SK-N-SH treated with all-trans-retinoic acid at 6 μM for 48 hours (cell line): ENCODE measurements around the gene CPNE2.
"Not testable (repeated sequence)": the region's sequence is repeated elsewhere in the genome, so short reads cannot be mapped to it uniquely, and the experiment has no call there.

Source experiments
- ATAC-seq: fragments of 200-7000 bp; cut with Tn5 transposase; 3 replicates; pipeline ENCODE4 v1.9.1; 2020; ENCODE audit warnings: mild to moderate bottlenecking, moderate library complexity
- ARNTL ChIP-seq: fragments of 450-650 bp; formaldehyde crosslinking; IDR thresholded peaks from 2 replicates; pipeline ENCODE4 v1.5.0; 2020; ENCODE audit warnings: low read depth, mild to moderate bottlenecking, moderate library complexity, borderline replicate concordance
- BACH2 ChIP-seq: fragments of 250-450 bp; sonication (Bioruptor Pico); IDR thresholded peaks from 2 replicates; pipeline ENCODE4 v1.9.0; 2021; ENCODE audit warnings: mild to moderate bottlenecking, borderline replicate concordance
- CSDC2 ChIP-seq: fragments of 250-450 bp; sonication (Bioruptor Pico); IDR thresholded peaks from 2 replicates; pipeline ENCODE4 v1.5.0; 2020; ENCODE audit warnings: mild to moderate bottlenecking, moderate library complexity
- GLIS3 ChIP-seq: fragments of 250-450 bp; sonication (Bioruptor Pico); IDR thresholded peaks from 2 replicates; pipeline ENCODE4 v1.5.0; 2020; ENCODE audit warnings: mild to moderate bottlenecking, moderate library complexity
- ISL1 ChIP-seq: fragments of 250-450 bp; sonication (Bioruptor Pico); IDR thresholded peaks from 2 replicates; pipeline ENCODE4 v2.1.2; 2022; ENCODE audit warnings: mild to moderate bottlenecking, moderate library complexity
- OSR1 ChIP-seq: fragments of 250-450 bp; sonication (Bioruptor Pico); IDR thresholded peaks from 2 replicates; pipeline ENCODE4 v1.8.0; 2022; ENCODE audit warnings: moderate library complexity, mild to moderate bottlenecking, inconsistent platforms
- PATZ1 ChIP-seq: fragments of 250-450 bp; sonication (Bioruptor Pico); IDR thresholded peaks from 2 replicates; pipeline ENCODE4 v1.8.0; 2020; ENCODE audit warnings: mild to moderate bottlenecking, moderate library complexity, borderline replicate concordance
- PPARA ChIP-seq: fragments of 250-450 bp; sonication (Bioruptor Pico); IDR thresholded peaks from 2 replicates; pipeline ENCODE4 v1.5.0; 2020; ENCODE audit warnings: mild to moderate bottlenecking, borderline replicate concordance
- RARB ChIP-seq: fragments of 250-450 bp; sonication (Bioruptor Pico); IDR thresholded peaks from 2 replicates; pipeline ENCODE4 v1.8.0; 2021; ENCODE audit warnings: mild to moderate bottlenecking, moderate library complexity
- SNAI2 ChIP-seq: fragments of 250-450 bp; sonication (Bioruptor Pico); IDR thresholded peaks from 2 replicates; pipeline ENCODE4 v1.5.0; 2020; ENCODE audit warnings: mild to moderate bottlenecking, moderate library complexity
- TCF4 ChIP-seq: fragments of 250-450 bp; sonication (Bioruptor Pico); IDR thresholded peaks from 2 replicates; pipeline ENCODE4 v1.8.0; 2021; ENCODE audit warnings: mild to moderate bottlenecking, moderate library complexity, borderline replicate concordance
- TOX ChIP-seq: fragments of 250-450 bp; sonication (Bioruptor Pico); IDR thresholded peaks from 2 replicates; pipeline ENCODE4 v1.8.0; 2021; ENCODE audit warnings: mild to moderate bottlenecking, moderate library complexity, borderline replicate concordance
- ZC3H10 ChIP-seq: fragments of 250-450 bp; sonication (Bioruptor Pico); IDR thresholded peaks from 2 replicates; pipeline ENCODE4 v1.5.1; 2021; ENCODE audit warnings: mild to moderate bottlenecking, moderate library complexity
- ZFP3 ChIP-seq: fragments of 250-450 bp; sonication (Bioruptor Pico); IDR thresholded peaks from 2 replicates; pipeline ENCODE4 v1.5.0; 2020; ENCODE audit warnings: mild to moderate bottlenecking, moderate library complexity
- ZFP30 ChIP-seq: fragments of 450-650 bp; formaldehyde crosslinking; IDR thresholded peaks from 2 replicates; pipeline ENCODE4 v1.5.0; 2022; ENCODE audit warnings: mild to moderate bottlenecking, moderate library complexity
- ZNF565 ChIP-seq: fragments of 450-650 bp; formaldehyde crosslinking; conservative IDR thresholded peaks from 2 replicates; pipeline ENCODE4 v1.5.0; 2020; ENCODE audit warnings: low read depth, mild to moderate bottlenecking, moderate library complexity
- ZNF70 ChIP-seq: fragments of 450-650 bp; formaldehyde crosslinking; IDR thresholded peaks from 2 replicates; pipeline ENCODE4 v1.5.0; 2020; ENCODE audit warnings: mild to moderate bottlenecking, moderate library complexity
- ZNF8 ChIP-seq: fragments of 450-650 bp; formaldehyde crosslinking; IDR thresholded peaks from 2 replicates; pipeline ENCODE4 v1.5.0; 2020; ENCODE audit warnings: mild to moderate bottlenecking, moderate library complexity
- TF ChIP-seq, protein P1 (sequence below): fragments of 250-450 bp; sonication (Bioruptor Pico); IDR thresholded peaks from 2 replicates; pipeline ENCODE4 v1.8.0; 2021; ENCODE audit warnings: low read depth, mild to moderate bottlenecking, moderate library complexity, borderline replicate concordance
- TF ChIP-seq, protein P2 (sequence below): fragments of 250-450 bp; sonication (Bioruptor Pico); IDR thresholded peaks from 2 replicates; pipeline ENCODE4 v1.5.0; 2020; ENCODE audit warnings: mild to moderate bottlenecking, moderate library complexity

The CPNE2 gene

GRCh38 chr16:57188711-57189002, 96.3 kb downstream of the CPNE2 start:
- no peak for TF ChIP-seq TOX (CRISPR knock-in tag)
- TF ChIP-seq ISL1 (CRISPR knock-in tag) = no peak
- no peak for TF ChIP-seq OSR1 (CRISPR knock-in tag)
- TF ChIP-seq TCF4 (CRISPR knock-in tag) = no peak
- TF ChIP-seq ZNF565 = no peak
- no peak for TF ChIP-seq CSDC2 (CRISPR knock-in tag)
- no peak for TF ChIP-seq RARB (CRISPR knock-in tag)
- TF ChIP-seq PATZ1 = no peak
- TF ChIP-seq PPARA (CRISPR knock-in tag) = no peak
- TF ChIP-seq, protein P1, sequence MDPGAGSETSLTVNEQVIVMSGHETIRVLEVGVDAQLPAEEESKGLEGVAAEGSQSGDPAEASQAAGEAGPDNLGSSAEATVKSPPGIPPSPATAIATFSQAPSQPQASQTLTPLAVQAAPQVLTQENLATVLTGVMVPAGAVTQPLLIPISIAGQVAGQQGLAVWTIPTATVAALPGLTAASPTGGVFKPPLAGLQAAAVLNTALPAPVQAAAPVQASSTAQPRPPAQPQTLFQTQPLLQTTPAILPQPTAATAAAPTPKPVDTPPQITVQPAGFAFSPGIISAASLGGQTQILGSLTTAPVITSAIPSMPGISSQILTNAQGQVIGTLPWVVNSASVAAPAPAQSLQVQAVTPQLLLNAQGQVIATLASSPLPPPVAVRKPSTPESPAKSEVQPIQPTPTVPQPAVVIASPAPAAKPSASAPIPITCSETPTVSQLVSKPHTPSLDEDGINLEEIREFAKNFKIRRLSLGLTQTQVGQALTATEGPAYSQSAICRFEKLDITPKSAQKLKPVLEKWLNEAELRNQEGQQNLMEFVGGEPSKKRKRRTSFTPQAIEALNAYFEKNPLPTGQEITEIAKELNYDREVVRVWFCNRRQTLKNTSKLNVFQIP (CRISPR knock-in tag) = no peak
- no peak for TF ChIP-seq ZC3H10 (CRISPR knock-in tag)
- no peak for TF ChIP-seq ZFP30 (CRISPR knock-in tag)
- TF ChIP-seq ARNTL = no peak
- TF ChIP-seq ZNF70 (CRISPR knock-in tag) = no peak
- ATAC-seq = no peak

DNA sequence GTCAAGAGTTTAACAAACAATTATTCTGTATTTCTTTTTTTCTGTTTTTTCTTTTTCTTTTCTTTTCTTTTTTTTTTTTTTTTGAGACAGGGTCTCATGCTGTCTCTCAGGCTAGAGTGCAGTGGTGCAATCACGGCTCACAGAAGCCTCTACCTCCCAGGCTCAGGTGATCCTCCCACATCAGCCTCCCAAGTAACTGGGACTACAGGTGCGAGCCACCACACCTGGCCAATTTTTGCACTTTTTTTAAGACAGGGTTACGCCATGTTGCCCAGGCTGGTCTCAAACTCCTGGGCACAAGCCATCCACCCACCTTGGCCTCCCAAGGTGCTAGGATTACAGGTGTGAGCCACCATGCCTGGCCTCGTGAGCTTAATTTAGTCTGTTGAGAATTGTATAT, 97.1 kb downstream of the CPNE2 start:
- ATAC-seq = not testable (repeated sequence)

GRCh38 chr16:57190136-57190535, 97.8 kb downstream of the CPNE2 start:
- ATAC-seq = no peak
- TF ChIP-seq SNAI2 (CRISPR knock-in tag) (no peak), ZNF8 (CRISPR knock-in tag) (no peak), TCF4 (CRISPR knock-in tag) (no peak), TOX (CRISPR knock-in tag) (no peak), CSDC2 (CRISPR knock-in tag) (no peak), ZNF70 (CRISPR knock-in tag) (no peak), PATZ1 (no peak), GLIS3 (CRISPR knock-in tag) (no peak), ISL1 (CRISPR knock-in tag) (no peak), ZNF565 (no peak), ARNTL (no peak), RARB (CRISPR knock-in tag) (no peak), ZC3H10 (CRISPR knock-in tag) (no peak)
- TF ChIP-seq, protein P2, sequence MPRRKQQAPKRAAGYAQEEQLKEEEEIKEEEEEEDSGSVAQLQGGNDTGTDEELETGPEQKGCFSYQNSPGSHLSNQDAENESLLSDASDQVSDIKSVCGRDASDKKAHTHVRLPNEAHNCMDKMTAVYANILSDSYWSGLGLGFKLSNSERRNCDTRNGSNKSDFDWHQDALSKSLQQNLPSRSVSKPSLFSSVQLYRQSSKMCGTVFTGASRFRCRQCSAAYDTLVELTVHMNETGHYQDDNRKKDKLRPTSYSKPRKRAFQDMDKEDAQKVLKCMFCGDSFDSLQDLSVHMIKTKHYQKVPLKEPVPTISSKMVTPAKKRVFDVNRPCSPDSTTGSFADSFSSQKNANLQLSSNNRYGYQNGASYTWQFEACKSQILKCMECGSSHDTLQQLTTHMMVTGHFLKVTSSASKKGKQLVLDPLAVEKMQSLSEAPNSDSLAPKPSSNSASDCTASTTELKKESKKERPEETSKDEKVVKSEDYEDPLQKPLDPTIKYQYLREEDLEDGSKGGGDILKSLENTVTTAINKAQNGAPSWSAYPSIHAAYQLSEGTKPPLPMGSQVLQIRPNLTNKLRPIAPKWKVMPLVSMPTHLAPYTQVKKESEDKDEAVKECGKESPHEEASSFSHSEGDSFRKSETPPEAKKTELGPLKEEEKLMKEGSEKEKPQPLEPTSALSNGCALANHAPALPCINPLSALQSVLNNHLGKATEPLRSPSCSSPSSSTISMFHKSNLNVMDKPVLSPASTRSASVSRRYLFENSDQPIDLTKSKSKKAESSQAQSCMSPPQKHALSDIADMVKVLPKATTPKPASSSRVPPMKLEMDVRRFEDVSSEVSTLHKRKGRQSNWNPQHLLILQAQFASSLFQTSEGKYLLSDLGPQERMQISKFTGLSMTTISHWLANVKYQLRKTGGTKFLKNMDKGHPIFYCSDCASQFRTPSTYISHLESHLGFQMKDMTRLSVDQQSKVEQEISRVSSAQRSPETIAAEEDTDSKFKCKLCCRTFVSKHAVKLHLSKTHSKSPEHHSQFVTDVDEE = no peak
- TF ChIP-seq, protein P1 (CRISPR knock-in tag) = no peak

DNA sequence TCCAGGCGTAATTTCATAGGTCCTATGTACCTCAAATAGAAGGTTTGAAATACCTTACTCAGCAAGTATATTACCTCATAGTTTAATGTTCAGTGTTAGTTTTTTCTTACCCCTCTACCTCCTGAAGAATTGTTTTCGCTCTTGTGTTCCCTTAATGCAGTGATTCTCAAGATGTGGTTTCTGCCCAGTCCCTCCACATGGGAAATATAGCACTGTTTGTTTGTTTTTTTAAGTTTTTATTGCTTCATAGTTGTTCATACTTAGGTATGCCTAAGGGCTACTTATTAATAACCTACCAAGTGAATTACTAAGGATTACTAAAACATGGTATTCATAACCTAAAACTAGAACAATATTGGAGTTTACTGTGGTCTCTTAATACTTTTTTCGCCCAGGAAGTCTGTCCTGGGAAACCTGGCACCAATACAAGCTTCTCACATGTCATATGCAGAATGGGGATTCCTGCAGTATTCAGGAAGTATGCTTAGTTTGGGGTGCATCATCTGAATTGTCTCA, 98.7 kb downstream of the CPNE2 start:
- ATAC-seq = no peak
- TF ChIP-seq PPARA (CRISPR knock-in tag) (no peak), BACH2 (CRISPR knock-in tag) (no peak), ZNF70 (CRISPR knock-in tag) (no peak), CSDC2 (CRISPR knock-in tag) (no peak), ISL1 (CRISPR knock-in tag) (no peak), TCF4 (CRISPR knock-in tag) (no peak), PATZ1 (no peak), ZNF565 (no peak), GLIS3 (CRISPR knock-in tag) (no peak), RARB (CRISPR knock-in tag) (no peak), TOX (CRISPR knock-in tag) (no peak), ZFP3 (CRISPR knock-in tag) (no peak), ARNTL (no peak), SNAI2 (CRISPR knock-in tag) (no peak)
- TF ChIP-seq, protein P1 (CRISPR knock-in tag) = no peak
